Left lung (tissue), 10 donors: ENCODE data around the gene C8A. TPM values are rescaled to one million over a fixed set of nuclear protein-coding genes. Genes with fewer than 3 reads are reported as not detected.

ENCODE experiments used
- ATAC-seq: fragments of 200-7000 bp; cut with Tn5 transposase; one replicate; pipeline ENCODE4 v1.9.1; 2020; ENCODE audit warnings: moderate library complexity
- DNase-seq, 4 donors: peaks; one replicate each; pipeline ENCODE4 v3.0.0-alpha.2; 2013 to 2020
- H3K27ac ChIP-seq, 2 donors: fragments of 200-600 bp; sonication (generic) in 1 of 2; one replicate each; pipeline versions ENCODE4 v1.5.0 to v1.8.0; 2020 to 2021
- H3K27me3 ChIP-seq, 2 donors: fragments of 200-600 bp; sonication (generic) in 1 of 2; one replicate each; pipeline versions ENCODE4 v1.5.0 to v1.8.0; 2020 to 2021
- H3K36me3 ChIP-seq, 2 donors: fragments of 200-600 bp; sonication (generic) in 1 of 2; one replicate each; pipeline versions ENCODE4 v1.5.0 to v1.8.0; 2020 to 2021
- H3K4me1 ChIP-seq, 2 donors: fragments of 200-600 bp; one replicate each; pipeline ENCODE4 v1.8.0; 2021
- H3K4me3 ChIP-seq, 2 donors: fragments of 200-600 bp; sonication (generic) in 1 of 2; one replicate each; pipeline versions ENCODE4 v1.5.0 to v1.8.0; 2020 to 2021; ENCODE audit warnings: mild to moderate bottlenecking in 1 of 2
- H3K9me3 ChIP-seq, 2 donors: fragments of 200-600 bp; sonication (generic) in 1 of 2; one replicate each; pipeline versions ENCODE4 v1.5.0 to v1.8.0; 2020 to 2021
- CTCF ChIP-seq, 2 donors: fragments of 200-600 bp; sonication (generic) in 1 of 2; IDR thresholded peaks; one replicate each; pipeline versions ENCODE4 v1.5.0 to v1.8.0; 2021; ENCODE audit warnings: antibody characterized with exemption in 2 of 2
- intact Hi-C, 2 donors: fragments of 100-400 bp; cut with DNase I; formaldehyde crosslinking; loops; one replicate each; pipeline versions ENCODE4 v1.11.2 to v1.14.2; 2022
- polyA plus RNA-seq, 6 donors: library from polyadenylated mRNA; unstranded; fragments of 120-200 nt; gene quantifications; one replicate each; pipeline ENCODE4 v1.2.1, GENCODE V29; 2013; ENCODE audit not compliant: insufficient read length in 6 of 6
- total RNA-seq, 2 donors: library from RNA; stranded (reverse); fragmentation: NEBNext Ultra II Directional; extraction: Animal tissue kit (Norgen Biotek cat#: 25700); gene quantifications; one replicate each; pipeline ENCODE4 v1.2.1, GENCODE V29; 2021
- donor health status: DM: no; HTN: yes; CAD: no.
- donor health status: DM: no; HTN: no; CAD: no.

The C8A gene
- total and polyA plus RNA-seq, 8 donors, result 0.09 TPM; not detected in 7

- Histone ChIP-seq H3K4me3 (no peak overlapping the region), H3K27ac (no peak overlapping the region), H3K4me1 (no peaks in the 10 kb centered on the region), H3K27me3 (peaks cover 0 to 5% of the 10 kb centered on the region in 2 donors), H3K9me3 (no peaks in the 10 kb centered on the region), H3K36me3 (no peaks in the 10 kb centered on the region)
- ATAC-seq (no peak), DNase-seq (no peak)
- intact Hi-C loops, result no loop called here
- TF ChIP-seq CTCF (IDR thresholded peaks at IDR 0.05), result no peak
Observed at GRCh38 chr1:56874689-56875088, 20.1 kb downstream of the C8A start.

DNA sequence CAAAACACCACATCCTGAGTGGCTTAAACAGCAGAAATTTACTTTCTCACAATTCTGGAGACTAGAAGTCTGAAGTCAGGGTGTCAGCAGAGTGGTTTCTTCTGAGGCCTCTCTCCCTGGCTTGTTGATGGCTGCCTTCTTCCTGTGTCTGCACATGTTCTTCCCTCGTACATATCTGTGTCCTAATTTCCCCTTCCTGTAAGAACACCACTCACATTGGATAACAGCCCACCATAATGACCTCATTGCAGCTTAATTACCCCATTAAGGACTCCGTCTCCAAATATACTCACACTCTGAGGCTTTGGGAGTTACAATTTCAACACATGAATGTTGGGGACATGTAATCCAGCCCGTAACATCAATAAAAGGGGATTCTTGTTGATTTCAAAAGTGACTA is 23.4 kb downstream of the C8A start:
- H3K27ac ChIP-seq, result no peak overlapping the region
- no peaks in the 10 kb centered on the region for H3K36me3 ChIP-seq
- H3K4me1 ChIP-seq, result no peaks in the 10 kb centered on the region
- no peaks in the 10 kb centered on the region for H3K27me3 ChIP-seq
- ATAC-seq (no peak), DNase-seq (peak in 1 of 4 donors; percentile 13)
- TF ChIP-seq CTCF (IDR thresholded peaks at IDR 0.05), result no peak
- intact Hi-C loops, result no loop called here
- no peak overlapping the region for H3K4me3 ChIP-seq
- H3K9me3 ChIP-seq, result no peaks in the 10 kb centered on the region

DNA sequence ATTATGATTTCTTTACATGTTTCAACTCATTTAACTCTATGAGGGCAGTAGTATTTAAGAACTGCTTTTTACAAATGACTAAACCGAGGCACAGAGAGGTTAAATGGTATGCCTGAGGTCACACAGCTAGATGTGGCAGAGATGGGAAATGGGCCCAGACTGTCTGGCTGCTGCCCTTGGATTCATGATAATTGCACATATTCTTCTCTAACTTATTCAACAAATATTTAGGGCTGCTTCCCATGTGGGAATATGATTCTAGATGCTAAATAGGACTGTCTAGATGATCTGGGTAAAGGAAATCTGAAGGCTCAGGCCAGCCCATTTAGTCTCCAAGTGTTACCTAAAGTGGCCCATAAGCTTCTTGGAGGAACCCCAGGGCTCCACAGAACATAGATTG is 26.2 kb downstream of the C8A start:
- Histone ChIP-seq H3K9me3 (no peaks in the 10 kb centered on the region), H3K4me1 (no peaks in the 10 kb centered on the region), H3K27ac (no peak overlapping the region), H3K36me3 (no peaks in the 10 kb centered on the region), H3K27me3 (no peaks in the 10 kb centered on the region), H3K4me3 (no peak overlapping the region)
- no peak for ATAC-seq
- no peak for TF ChIP-seq CTCF (IDR thresholded peaks at IDR 0.05)
- intact Hi-C loops, result no loop called here
- no peak for DNase-seq

DNA sequence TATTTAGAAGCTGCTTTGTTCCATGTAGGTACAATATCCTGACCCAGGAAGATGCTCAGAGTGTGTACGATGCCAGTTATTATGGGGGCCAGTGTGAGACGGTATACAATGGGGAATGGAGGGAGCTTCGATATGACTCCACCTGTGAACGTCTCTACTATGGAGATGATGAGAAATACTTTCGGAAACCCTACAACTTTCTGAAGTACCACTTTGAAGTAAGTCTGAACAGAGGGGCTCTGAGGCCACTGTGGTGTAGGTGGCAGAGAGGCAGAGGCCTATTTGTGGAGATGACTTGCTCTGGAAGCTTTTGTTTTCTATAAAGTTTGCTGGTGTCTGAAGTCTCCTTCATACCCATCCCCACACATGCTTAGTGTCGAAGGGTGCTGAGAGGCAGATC is 26.8 kb downstream of the C8A start:
- H3K4me1 ChIP-seq, result no peaks in the 10 kb centered on the region
- intact Hi-C loops, result no loop called here
- H3K4me3 ChIP-seq, result no peak overlapping the region
- no peak for TF ChIP-seq CTCF (IDR thresholded peaks at IDR 0.05)
- H3K27ac ChIP-seq, result no peak overlapping the region
- H3K9me3 ChIP-seq, result no peaks in the 10 kb centered on the region
- no peak for DNase-seq
- no peaks in the 10 kb centered on the region for H3K27me3 ChIP-seq
- ATAC-seq, result no peak
- no peaks in the 10 kb centered on the region for H3K36me3 ChIP-seq

- DNase-seq, result no peak
- Histone ChIP-seq H3K27ac (no peak overlapping the region), H3K27me3 (no peaks in the 10 kb centered on the region), H3K9me3 (no peaks in the 10 kb centered on the region), H3K4me1 (no peaks in the 10 kb centered on the region), H3K36me3 (no peaks in the 10 kb centered on the region), H3K4me3 (no peak overlapping the region)
- ATAC-seq, result no peak
- TF ChIP-seq CTCF (IDR thresholded peaks at IDR 0.05), result no peak
- intact Hi-C loops, result no loop called here
Observed at GRCh38 chr1:56890229-56890628, 35.6 kb downstream of the C8A start.
